Skin of body (tissue), 2 donors: ENCODE results near the gene PSMA3. TPM values are rescaled to one million over a fixed set of nuclear protein-coding genes. Genes with fewer than 3 reads are reported as not detected.
A peak's percentile ranks its signal among the peaks of the same experiment; 100 is the strongest.
"Not testable (repeated sequence)": the region's sequence is repeated elsewhere in the genome, so short reads cannot be mapped to it uniquely, and the experiment has no call there.

ENCODE experiments used
- DNase-seq: peaks from one replicate; lab custom pipeline; 2025; lab: John Stamatoyannopoulos, UW
- total RNA-seq: library from RNA; depleted of rRNA; stranded (reverse); fragments of >200 nt; gene quantifications from one replicate; pipeline ENCODE4 v1.2.3, GENCODE V29; 2014

Gene PSMA3
- 54.5 TPM for total RNA-seq

GRCh38 chr14:58244556-58245387 is at the start of gene PSMA3:
TSS of gene PSMA3 (plus strand) at chr14:58244843. CDS start at chr14:58244921, 78 bp downstream.
- DNase-seq, result peak; percentile 98

GRCh38 chr14:58196198-58196597 is 48.4 kb upstream of the PSMA3 start:
- DNase-seq, result no peak

GRCh38 chr14:58198086-58198485 is 46.6 kb upstream of the PSMA3 start:
- no peak for DNase-seq

GRCh38 chr14:58199726-58200479 is 44.7 kb upstream of the PSMA3 start, which contains the start of gene ACTR10:
TSS of gene ACTR10 (plus strand) at chr14:58200149. CDS start at chr14:58200218, 69 bp downstream.
- DNase-seq, result peak; percentile 68

- DNase-seq, result no peak
Measured at GRCh38 chr14:58200480-58200841, 44.2 kb upstream of the PSMA3 start.

GRCh38 chr14:58200846-58201245 is 43.8 kb upstream of the PSMA3 start:
- no peak for DNase-seq

- no peak for DNase-seq
Measured at GRCh38 chr14:58213176-58213575, 31.5 kb upstream of the PSMA3 start.

- no peak for DNase-seq
Measured at GRCh38 chr14:58215191-58215914, 29.3 kb upstream of the PSMA3 start.

GRCh38 chr14:58216544-58216943 is 28.1 kb upstream of the PSMA3 start:
- no peak for DNase-seq

- no peak for DNase-seq
Measured at GRCh38 chr14:58227096-58227819, 17.4 kb upstream of the PSMA3 start.

- DNase-seq, result no peak
Measured at GRCh38 chr14:58238252-58239243, 6.1 kb upstream of the PSMA3 start.

- peak; percentile 83 for DNase-seq
Measured at GRCh38 chr14:58239244-58240195, 5.1 kb upstream of the PSMA3 start.

GRCh38 chr14:58243790-58244555 is 670 bp upstream of the PSMA3 start:
- DNase-seq, result peak; percentile 48

- no peak for DNase-seq
Measured at GRCh38 chr14:58245562-58245961, 919 bp downstream of the PSMA3 start.

- no peak for DNase-seq
Measured at GRCh38 chr14:58249611-58250010, 5.0 kb downstream of the PSMA3 start.

- DNase-seq, result no peak
Measured at GRCh38 chr14:58258156-58258555, 13.5 kb downstream of the PSMA3 start.

- DNase-seq, result not testable (repeated sequence)
Measured at GRCh38 chr14:58262005-58262404, 17.4 kb downstream of the PSMA3 start.

- no peak for DNase-seq
Measured at GRCh38 chr14:58265401-58265800, 20.8 kb downstream of the PSMA3 start.
